ENCODE measurements around the gene LIMA1. TPM values are rescaled to one million over a fixed set of nuclear protein-coding genes. Genes with fewer than 3 reads are reported as not detected.
"Not testable (repeated sequence)": the region's sequence is repeated elsewhere in the genome, so short reads cannot be mapped to it uniquely, and the experiment has no call there.

Gene LIMA1
- total RNA-seq, 2 donors from 2014 or later = 20.1 to 26.0 TPM

- H3K9ac ChIP-seq (ENCODE audit: extremely low read depth, low read length, poor library complexity, severe bottlenecking) = no peak overlapping the region
- H3K4me1 ChIP-seq (ENCODE audit: control insufficient read depth, insufficient read depth, low read length) = no peaks in the 10 kb centered on the region
- 100% methylated on average over 2 of the region's 2 CpGs; no CpG with 5 or more reads in 1 of the 2 experiments for WGBS, 2 experiments (ENCODE audit: insufficient coverage in 1 of 2, insufficient read length in 1 of 2)
These were observed 34.4 kb downstream of the LIMA1 start for GRCh38 chr12:50248883-50249282.

GRCh38 chr12:50248411-50248810 lies 34.9 kb downstream of the LIMA1 start:
- H3K27me3 ChIP-seq (ENCODE audit: control insufficient read depth, insufficient read depth, low read length, poor library complexity, severe bottlenecking) = no peaks in the 10 kb centered on the region
- H3K4me1 Mint-ChIP-seq = peaks cover 3% of the 10 kb centered on the region
- DNase-seq = no peak
- no peak overlapping the region for H3K27ac ChIP-seq (ENCODE audit: low read depth, low read length)
- no peak overlapping the region for H3K27ac Mint-ChIP-seq
- H3K4me3 Mint-ChIP-seq = no peak overlapping the region
- H3K9me3 ChIP-seq (ENCODE audit: control insufficient read depth, low read length) = no peaks in the 10 kb centered on the region
- H3K4me1 ChIP-seq (ENCODE audit: control insufficient read depth, insufficient read depth, low read length) = no peaks in the 10 kb centered on the region
- no peak overlapping the region for H3K9ac ChIP-seq (ENCODE audit: extremely low read depth, low read length, poor library complexity, severe bottlenecking)
- no peak for TF ChIP-seq CTCF (conservative IDR thresholded peaks at IDR 0.05)
- no peaks in the 10 kb centered on the region for H3K36me3 ChIP-seq (ENCODE audit: control insufficient read depth, insufficient read depth, low read length)
- no peaks in the 10 kb centered on the region for H3K9me3 Mint-ChIP-seq
- no peak overlapping the region for H3K4me3 ChIP-seq (ENCODE audit: low read length)
- no peaks in the 10 kb centered on the region for H3K27me3 Mint-ChIP-seq (ENCODE audit: insufficient read depth)
- peaks cover 3% of the 10 kb centered on the region for H3K36me3 Mint-ChIP-seq (ENCODE audit: low read depth)
- WGBS, 2 experiments (ENCODE audit: insufficient coverage in 1 of 2, insufficient read length in 1 of 2) = 88 to 90% methylated on average over 4 of the region's 4 CpGs

More at GRCh38 chr12:50248883-50249282, 34.4 kb downstream of the LIMA1 start:
- no peaks in the 10 kb centered on the region for H3K27me3 Mint-ChIP-seq (ENCODE audit: insufficient read depth)
- no peaks in the 10 kb centered on the region for H3K27me3 ChIP-seq (ENCODE audit: control insufficient read depth, insufficient read depth, low read length, poor library complexity, severe bottlenecking)
- DNase-seq = no peak
- no peaks in the 10 kb centered on the region for H3K36me3 ChIP-seq (ENCODE audit: control insufficient read depth, insufficient read depth, low read length)
- no peak overlapping the region for H3K4me3 ChIP-seq (ENCODE audit: low read length)
- no peak overlapping the region for H3K27ac Mint-ChIP-seq
- H3K4me1 Mint-ChIP-seq = peaks cover 3% of the 10 kb centered on the region
- H3K36me3 Mint-ChIP-seq (ENCODE audit: low read depth) = peaks cover 3% of the 10 kb centered on the region
- H3K9me3 ChIP-seq (ENCODE audit: control insufficient read depth, low read length) = no peaks in the 10 kb centered on the region
- H3K4me3 Mint-ChIP-seq = no peak overlapping the region
- no peak overlapping the region for H3K27ac ChIP-seq (ENCODE audit: low read depth, low read length)
- no peak for TF ChIP-seq CTCF (conservative IDR thresholded peaks at IDR 0.05)
- H3K9me3 Mint-ChIP-seq = no peaks in the 10 kb centered on the region

- not testable (repeated sequence) for H3K9ac ChIP-seq (ENCODE audit: extremely low read depth, low read length, poor library complexity, severe bottlenecking)
These were observed 35.7 kb downstream of the LIMA1 start for GRCh38 chr12:50247665-50248064.

More at GRCh38 chr12:50247665-50248064, 35.7 kb downstream of the LIMA1 start:
- not testable (repeated sequence) for H3K36me3 Mint-ChIP-seq (ENCODE audit: low read depth); H3K4me1 ChIP-seq (ENCODE audit: control insufficient read depth, insufficient read depth, low read length); H3K27me3 Mint-ChIP-seq (ENCODE audit: insufficient read depth); H3K36me3 ChIP-seq (ENCODE audit: control insufficient read depth, insufficient read depth, low read length); H3K27ac ChIP-seq (ENCODE audit: low read depth, low read length); H3K27me3 ChIP-seq (ENCODE audit: control insufficient read depth, insufficient read depth, low read length, poor library complexity, severe bottlenecking); H3K9me3 Mint-ChIP-seq; H3K27ac Mint-ChIP-seq; H3K4me1 Mint-ChIP-seq; H3K4me3 Mint-ChIP-seq; H3K9me3 ChIP-seq (ENCODE audit: control insufficient read depth, low read length); DNase-seq; H3K4me3 ChIP-seq (ENCODE audit: low read length)
- 70 to 98% methylated on average over 2 to 9 of the region's 9 CpGs for WGBS, 2 experiments (ENCODE audit: insufficient coverage in 1 of 2, insufficient read length in 1 of 2)
